ENCODE results near the gene CFAP299.

Gene CFAP299

DNA sequence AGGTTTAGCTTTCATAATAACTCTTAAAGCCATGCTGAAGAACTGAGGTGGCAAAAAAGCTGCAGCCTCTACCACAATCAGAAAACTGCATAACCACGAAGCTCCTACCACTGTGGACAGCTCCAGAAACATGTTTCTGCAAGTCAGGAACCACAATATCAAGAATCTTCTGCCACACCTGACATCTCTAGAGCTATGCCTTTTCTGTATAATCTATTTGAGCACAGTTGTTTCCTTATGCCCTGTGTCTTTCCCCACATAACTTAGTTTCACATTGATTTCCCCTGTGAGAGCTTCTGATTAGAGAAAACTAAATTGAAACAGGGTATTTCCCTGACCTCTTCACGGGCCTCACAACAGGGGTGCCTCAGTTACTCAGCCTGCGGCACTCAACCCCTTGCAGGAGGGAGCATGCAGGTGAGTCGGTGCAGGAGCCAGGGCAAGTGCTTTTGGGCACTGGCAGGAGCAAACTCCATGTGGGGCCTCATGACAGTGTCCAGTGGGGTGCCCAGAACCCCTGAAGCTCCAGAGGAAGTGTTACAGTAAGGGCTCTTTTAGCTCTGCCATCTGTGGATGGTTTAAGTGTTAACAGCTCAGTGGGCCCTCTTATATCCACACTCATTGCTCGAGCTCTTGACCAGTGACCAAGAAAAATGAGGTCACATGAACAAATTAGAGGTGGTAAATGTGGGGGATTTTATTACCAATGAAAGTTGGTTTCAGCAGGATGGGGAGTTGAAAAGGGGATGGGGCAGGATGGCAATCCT, 562.2 kb downstream of the CFAP299 start:
- TF ChIP-seq, protein P1, sequence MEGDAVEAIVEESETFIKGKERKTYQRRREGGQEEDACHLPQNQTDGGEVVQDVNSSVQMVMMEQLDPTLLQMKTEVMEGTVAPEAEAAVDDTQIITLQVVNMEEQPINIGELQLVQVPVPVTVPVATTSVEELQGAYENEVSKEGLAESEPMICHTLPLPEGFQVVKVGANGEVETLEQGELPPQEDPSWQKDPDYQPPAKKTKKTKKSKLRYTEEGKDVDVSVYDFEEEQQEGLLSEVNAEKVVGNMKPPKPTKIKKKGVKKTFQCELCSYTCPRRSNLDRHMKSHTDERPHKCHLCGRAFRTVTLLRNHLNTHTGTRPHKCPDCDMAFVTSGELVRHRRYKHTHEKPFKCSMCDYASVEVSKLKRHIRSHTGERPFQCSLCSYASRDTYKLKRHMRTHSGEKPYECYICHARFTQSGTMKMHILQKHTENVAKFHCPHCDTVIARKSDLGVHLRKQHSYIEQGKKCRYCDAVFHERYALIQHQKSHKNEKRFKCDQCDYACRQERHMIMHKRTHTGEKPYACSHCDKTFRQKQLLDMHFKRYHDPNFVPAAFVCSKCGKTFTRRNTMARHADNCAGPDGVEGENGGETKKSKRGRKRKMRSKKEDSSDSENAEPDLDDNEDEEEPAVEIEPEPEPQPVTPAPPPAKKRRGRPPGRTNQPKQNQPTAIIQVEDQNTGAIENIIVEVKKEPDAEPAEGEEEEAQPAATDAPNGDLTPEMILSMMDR (IDR thresholded peaks at IDR 0.05): no peak

DNA sequence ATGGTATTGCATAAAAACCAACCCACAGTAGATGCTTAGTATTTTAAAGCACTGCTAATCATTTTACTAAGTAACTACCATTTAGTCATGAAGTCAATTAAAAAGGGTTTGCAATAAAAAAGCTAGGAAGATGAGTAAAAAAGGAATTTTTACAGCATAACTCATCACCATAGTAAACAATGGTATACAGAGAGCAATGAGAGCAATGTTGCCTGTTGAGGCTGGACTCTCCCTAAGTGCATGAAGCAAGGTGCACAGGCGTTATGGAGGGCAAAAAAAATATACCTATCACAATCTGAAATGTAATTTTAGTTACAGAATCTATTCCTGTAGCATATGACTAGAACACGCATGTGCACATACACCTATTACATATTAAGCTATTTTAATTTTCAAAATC, 565.4 kb downstream of the CFAP299 start:
- TF ChIP-seq, protein P1 (IDR thresholded peaks at IDR 0.05): no peak

DNA sequence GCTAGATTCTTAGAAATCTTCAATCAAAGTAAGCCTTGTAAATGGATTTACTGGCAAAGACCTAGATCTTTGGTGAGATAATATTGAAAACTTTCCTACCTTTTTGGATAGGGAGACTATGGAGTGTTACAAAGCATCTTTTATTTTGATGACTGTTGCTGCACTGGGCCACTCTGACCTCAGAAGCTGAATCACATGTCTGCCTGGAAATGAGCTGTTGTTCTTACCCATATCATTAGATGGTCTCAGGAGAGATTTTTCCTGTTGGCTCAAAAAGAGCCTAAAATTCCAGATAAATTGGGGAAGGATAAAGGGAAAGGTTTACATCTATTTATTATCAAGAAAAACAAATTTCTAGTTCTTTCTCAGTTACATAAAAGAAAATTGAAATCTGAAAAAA, 567.5 kb downstream of the CFAP299 start:
- TF ChIP-seq, protein P1 (IDR thresholded peaks at IDR 0.05): no peak

DNA sequence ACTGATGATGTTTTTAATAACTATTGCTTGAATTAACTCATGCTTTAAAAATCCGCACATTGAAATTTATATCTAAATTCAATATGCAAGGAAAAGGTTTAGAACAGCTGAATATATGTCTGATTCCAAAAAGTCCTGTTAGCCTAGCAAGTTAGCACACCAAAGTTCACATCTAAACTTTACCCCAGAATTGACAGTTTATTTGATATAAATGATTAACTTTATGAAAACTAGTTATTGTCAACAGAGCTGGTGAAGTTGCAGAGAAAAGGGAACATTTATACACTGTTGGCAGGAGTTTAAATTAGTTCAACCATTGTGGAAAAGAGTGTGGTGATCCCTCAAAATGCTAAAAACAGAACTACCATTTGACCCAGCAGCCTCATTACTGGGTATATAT, 574.4 kb downstream of the CFAP299 start:
- TF ChIP-seq, protein P1 (IDR thresholded peaks at IDR 0.05): no peak

DNA sequence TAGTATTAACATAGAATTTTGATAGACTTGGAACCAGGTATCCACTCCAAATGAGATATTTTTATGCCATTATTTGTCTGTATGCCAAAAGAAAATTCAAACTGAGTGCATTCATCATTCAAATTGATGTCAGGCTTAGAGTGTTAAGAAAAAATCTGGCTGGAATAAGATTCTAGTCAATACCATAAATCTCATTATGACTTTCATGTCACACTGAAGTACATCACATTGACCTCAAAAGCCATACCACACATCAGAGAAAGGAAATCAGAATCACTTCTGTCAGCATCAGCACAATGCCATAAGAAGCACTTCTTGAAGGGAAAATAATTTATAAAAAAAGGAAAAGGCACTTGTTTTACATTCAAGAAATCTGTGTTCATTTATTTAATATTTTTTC, 575.9 kb downstream of the CFAP299 start:
- TF ChIP-seq, protein P1 (IDR thresholded peaks at IDR 0.05): no peak

DNA sequence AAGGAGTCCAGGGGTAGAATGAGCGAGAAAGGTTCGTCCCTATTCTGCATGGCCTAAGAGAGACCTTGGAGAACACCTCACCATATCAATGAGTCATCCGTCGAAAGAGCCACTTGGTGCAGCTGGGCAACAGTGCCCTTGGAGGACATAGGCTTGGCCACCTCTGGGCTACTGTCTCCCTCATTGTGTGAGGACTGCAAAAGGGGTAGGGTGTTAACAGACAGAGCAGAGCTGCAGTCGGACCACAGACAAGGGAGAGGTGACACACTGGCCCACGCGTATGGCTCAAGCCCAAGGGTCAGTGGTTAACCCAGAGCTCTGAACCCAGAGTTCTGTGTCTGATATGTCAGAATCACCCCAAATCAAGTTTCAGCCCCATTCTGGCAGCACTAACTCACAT, 576.8 kb downstream of the CFAP299 start:
- TF ChIP-seq, protein P1 (IDR thresholded peaks at IDR 0.05): no peak

DNA sequence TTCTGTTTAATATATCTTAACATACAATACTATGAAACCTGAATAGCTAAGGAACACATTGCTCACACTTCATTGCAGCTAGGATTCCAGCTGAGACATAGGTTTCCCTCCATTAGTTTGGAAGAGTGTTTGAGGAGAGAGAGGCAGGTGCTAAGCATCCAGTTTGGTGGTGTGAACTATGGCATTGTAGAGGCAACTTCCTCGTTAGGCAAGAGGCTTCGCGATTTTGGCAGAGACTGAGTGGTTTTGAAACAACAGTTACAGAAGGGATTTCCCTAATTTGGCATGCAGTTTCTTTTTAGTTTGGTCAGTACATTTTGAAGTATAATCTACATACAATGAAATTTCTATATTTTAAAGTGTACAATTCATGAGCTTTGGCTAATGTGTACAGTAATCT, 577.9 kb downstream of the CFAP299 start:
- TF ChIP-seq, protein P1 (IDR thresholded peaks at IDR 0.05): no peak

DNA sequence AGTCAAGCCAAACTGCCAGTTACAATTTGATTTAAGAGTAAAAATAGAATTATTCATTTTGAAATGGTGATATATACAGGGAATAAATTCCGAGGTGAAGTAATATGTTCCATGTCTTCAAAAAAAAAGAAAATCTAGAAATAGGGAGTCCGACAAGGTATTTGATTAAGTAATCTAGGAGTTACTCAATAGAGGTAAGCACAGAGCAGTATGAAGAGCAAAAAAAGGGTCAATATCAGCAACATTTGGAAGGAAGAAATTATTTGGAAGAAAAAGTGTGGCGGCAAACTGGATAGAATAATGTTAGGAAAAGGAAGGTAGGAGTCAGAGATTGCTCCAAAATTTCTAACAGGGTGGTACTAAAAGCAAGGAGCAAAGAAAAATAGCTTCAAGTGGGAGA, 581.2 kb downstream of the CFAP299 start:
- TF ChIP-seq, protein P1 (IDR thresholded peaks at IDR 0.05): no peak
